ENCODE data around the gene C1QA.

C1QA gene, protein sequence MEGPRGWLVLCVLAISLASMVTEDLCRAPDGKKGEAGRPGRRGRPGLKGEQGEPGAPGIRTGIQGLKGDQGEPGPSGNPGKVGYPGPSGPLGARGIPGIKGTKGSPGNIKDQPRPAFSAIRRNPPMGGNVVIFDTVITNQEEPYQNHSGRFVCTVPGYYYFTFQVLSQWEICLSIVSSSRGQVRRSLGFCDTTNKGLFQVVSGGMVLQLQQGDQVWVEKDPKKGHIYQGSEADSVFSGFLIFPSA

DNA sequence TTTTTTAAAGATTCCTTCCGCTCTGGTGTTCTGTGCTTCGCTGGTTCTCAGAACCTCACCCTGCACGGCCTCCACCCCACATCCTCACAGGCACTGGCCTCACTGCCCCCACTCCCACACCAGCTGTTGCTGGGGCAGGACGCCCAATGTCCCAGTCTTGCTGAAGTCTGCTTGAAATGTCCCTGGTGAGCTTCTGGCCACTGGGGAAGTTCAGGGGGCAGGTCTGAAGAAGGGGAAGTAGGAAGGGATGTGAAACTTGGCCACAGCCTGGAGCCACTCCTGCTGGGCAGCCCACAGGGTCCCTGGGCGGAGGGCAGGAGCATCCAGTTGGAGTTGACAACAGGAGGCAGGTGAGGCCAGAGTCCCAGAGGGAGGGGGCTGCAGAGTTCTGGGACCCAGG, at the start of gene C1QA:
Gene C1QA, plus strand, starts transcription at position 276 of the 400 bp plus-strand sequence. CDS start 989 bp downstream, outside the sequence.
- Histone ChIP-seq H3K36me3 (ENCODE audit: insufficient read depth) (no peaks in the 10 kb centered on the region), H3K4me3 (IDR thresholded peaks at IDR 0.05; ENCODE audit: insufficient read depth, low read depth, low read length) (no peak within 1 kb of the TSS), H4K20me1 (ENCODE audit: insufficient read depth) (no peaks in the 10 kb centered on the region), H3K27me3 (ENCODE audit: insufficient read depth, low read depth) (peaks cover 34% of the 10 kb centered on the region), H3K4me1 (ENCODE audit: low read depth, poor library complexity, severe bottlenecking) (no peaks in the 10 kb centered on the region), H3K4me2 (no peak within 1 kb of the TSS), H3K79me2 (ENCODE audit: insufficient read depth, low read depth) (no peaks in the 10 kb centered on the region), H3K27ac (no peak within 1 kb of the TSS), H3K9ac (no peak within 1 kb of the TSS), H2AFZ (ENCODE audit: low read depth) (no peak within 1 kb of the TSS)
- TF ChIP-seq, protein P1, sequence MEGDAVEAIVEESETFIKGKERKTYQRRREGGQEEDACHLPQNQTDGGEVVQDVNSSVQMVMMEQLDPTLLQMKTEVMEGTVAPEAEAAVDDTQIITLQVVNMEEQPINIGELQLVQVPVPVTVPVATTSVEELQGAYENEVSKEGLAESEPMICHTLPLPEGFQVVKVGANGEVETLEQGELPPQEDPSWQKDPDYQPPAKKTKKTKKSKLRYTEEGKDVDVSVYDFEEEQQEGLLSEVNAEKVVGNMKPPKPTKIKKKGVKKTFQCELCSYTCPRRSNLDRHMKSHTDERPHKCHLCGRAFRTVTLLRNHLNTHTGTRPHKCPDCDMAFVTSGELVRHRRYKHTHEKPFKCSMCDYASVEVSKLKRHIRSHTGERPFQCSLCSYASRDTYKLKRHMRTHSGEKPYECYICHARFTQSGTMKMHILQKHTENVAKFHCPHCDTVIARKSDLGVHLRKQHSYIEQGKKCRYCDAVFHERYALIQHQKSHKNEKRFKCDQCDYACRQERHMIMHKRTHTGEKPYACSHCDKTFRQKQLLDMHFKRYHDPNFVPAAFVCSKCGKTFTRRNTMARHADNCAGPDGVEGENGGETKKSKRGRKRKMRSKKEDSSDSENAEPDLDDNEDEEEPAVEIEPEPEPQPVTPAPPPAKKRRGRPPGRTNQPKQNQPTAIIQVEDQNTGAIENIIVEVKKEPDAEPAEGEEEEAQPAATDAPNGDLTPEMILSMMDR (conservative IDR thresholded peaks at IDR 0.05; ENCODE audit: low read depth, low read length) = no peak

DNA sequence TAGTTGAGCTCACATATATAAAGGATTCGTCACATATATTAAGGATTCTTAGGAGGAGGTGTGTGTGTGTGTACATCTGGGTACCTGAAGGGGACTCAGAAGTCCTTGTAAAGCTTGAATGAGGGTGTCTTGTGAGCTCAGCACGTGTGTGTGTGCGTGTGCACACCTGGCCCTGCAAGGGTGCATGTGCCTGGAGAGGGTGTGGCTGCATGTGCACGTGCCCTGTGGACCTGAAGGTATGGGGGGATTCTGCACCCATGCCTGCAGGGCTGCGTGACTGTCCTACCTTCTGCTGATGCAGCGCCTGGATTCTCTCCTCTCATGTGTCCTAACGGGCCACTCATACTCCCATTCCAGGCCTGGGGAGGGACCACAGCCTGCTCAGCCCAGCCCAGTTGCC, 49.2 kb upstream of the C1QA start:
- Histone ChIP-seq H4K20me1 (ENCODE audit: insufficient read depth) (no peaks in the 10 kb centered on the region), H3K4me1 (ENCODE audit: low read depth, poor library complexity, severe bottlenecking) (no peaks in the 10 kb centered on the region), H3K4me2 (no peak overlapping the region), H3K9ac (no peak overlapping the region), H3K27ac (no peak overlapping the region), H3K4me3 (IDR thresholded peaks at IDR 0.05; ENCODE audit: insufficient read depth, low read depth, low read length) (no peak overlapping the region), H3K79me2 (ENCODE audit: insufficient read depth, low read depth) (no peaks in the 10 kb centered on the region), H3K27me3 (ENCODE audit: insufficient read depth, low read depth) (peaks cover 79% of the 10 kb centered on the region), H3K36me3 (ENCODE audit: insufficient read depth) (no peaks in the 10 kb centered on the region), H2AFZ (ENCODE audit: low read depth) (no peak overlapping the region)
- TF ChIP-seq, protein P1 (conservative IDR thresholded peaks at IDR 0.05; ENCODE audit: low read depth, low read length) = no peak

DNA sequence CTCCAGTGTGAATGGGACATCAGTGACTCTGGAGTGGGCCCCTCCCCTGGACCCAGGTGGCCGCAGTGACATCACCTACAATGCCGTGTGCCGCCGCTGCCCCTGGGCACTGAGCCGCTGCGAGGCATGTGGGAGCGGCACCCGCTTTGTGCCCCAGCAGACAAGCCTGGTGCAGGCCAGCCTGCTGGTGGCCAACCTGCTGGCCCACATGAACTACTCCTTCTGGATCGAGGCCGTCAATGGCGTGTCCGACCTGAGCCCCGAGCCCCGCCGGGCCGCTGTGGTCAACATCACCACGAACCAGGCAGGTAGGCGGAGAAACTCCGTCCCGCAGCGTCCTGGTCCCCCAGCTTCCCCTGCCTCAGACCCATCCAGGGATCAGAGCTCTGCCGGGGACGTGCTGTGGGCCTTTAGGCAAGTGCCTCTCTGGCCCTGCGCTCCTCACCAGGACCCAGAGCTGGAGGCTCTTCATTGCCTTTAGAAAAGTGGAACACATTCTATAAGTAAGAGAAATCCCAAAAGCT, 47.5 kb upstream of the C1QA start:
- Histone ChIP-seq H3K36me3 (ENCODE audit: insufficient read depth) (no peaks in the 10 kb centered on the region), H3K9ac (no peak overlapping the region), H3K79me2 (ENCODE audit: insufficient read depth, low read depth) (no peaks in the 10 kb centered on the region), H3K4me3 (IDR thresholded peaks at IDR 0.05; ENCODE audit: insufficient read depth, low read depth, low read length) (no peak overlapping the region), H2AFZ (ENCODE audit: low read depth) (no peak overlapping the region), H3K4me2 (no peak overlapping the region), H4K20me1 (ENCODE audit: insufficient read depth) (no peaks in the 10 kb centered on the region), H3K4me1 (ENCODE audit: low read depth, poor library complexity, severe bottlenecking) (no peaks in the 10 kb centered on the region), H3K27me3 (ENCODE audit: insufficient read depth, low read depth) (peaks cover 79% of the 10 kb centered on the region), H3K27ac (no peak overlapping the region)
- TF ChIP-seq, protein P1 (conservative IDR thresholded peaks at IDR 0.05; ENCODE audit: low read depth, low read length) = no peak

DNA sequence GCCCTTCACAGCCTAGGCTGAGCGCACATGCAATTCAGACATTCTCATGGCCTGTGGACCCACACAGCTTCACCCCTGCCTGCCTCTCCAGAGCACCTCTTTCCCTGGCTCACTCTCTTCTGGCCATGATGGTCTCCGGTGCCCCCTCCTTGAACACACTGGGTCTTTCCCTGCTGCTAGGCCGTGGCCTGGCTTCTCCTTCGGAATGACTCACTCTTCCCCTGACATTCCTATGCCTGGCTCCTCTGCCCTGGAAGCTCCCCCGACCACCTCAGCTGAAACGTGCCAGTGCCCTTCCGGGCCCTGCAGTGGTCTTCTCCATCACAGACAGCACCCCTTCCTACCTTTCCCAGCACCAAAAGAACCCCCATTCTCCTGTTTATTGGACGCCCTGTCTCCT, 44.9 kb upstream of the C1QA start:
- Histone ChIP-seq H2AFZ (ENCODE audit: low read depth) (no peak overlapping the region), H3K4me3 (IDR thresholded peaks at IDR 0.05; ENCODE audit: insufficient read depth, low read depth, low read length) (no peak overlapping the region), H3K27ac (no peak overlapping the region), H4K20me1 (ENCODE audit: insufficient read depth) (no peaks in the 10 kb centered on the region), H3K79me2 (ENCODE audit: insufficient read depth, low read depth) (no peaks in the 10 kb centered on the region), H3K27me3 (ENCODE audit: insufficient read depth, low read depth) (peaks cover 80% of the 10 kb centered on the region), H3K4me1 (ENCODE audit: low read depth, poor library complexity, severe bottlenecking) (no peaks in the 10 kb centered on the region), H3K4me2 (no peak overlapping the region), H3K36me3 (ENCODE audit: insufficient read depth) (no peaks in the 10 kb centered on the region), H3K9ac (no peak overlapping the region)
- TF ChIP-seq, protein P1 (conservative IDR thresholded peaks at IDR 0.05; ENCODE audit: low read depth, low read length) = no peak
